SK-N-SH treated with all-trans-retinoic acid at 6 μM for 48 hours (cell line): ENCODE measurements around the gene HINT3.

Experiments used
- ATAC-seq: fragments of 200-7000 bp; cut with Tn5 transposase; 3 replicates; pipeline ENCODE4 v1.9.1; 2020; ENCODE audit warnings: mild to moderate bottlenecking, moderate library complexity
- ARNTL ChIP-seq: fragments of 450-650 bp; formaldehyde crosslinking; IDR thresholded peaks from 2 replicates; pipeline ENCODE4 v1.5.0; 2020; ENCODE audit warnings: low read depth, mild to moderate bottlenecking, moderate library complexity, borderline replicate concordance
- BACH2 ChIP-seq: fragments of 250-450 bp; sonication (Bioruptor Pico); IDR thresholded peaks from 2 replicates; pipeline ENCODE4 v1.9.0; 2021; ENCODE audit warnings: mild to moderate bottlenecking, borderline replicate concordance
- CREB5 ChIP-seq: fragments of 250-450 bp; sonication (Bioruptor Pico); IDR thresholded peaks from 2 replicates; pipeline ENCODE4 v1.5.1; 2020; ENCODE audit warnings: low read depth, mild to moderate bottlenecking, moderate library complexity
- CSRNP3 ChIP-seq: fragments of 250-450 bp; sonication (Bioruptor Pico); IDR thresholded peaks from 2 replicates; pipeline ENCODE4 v1.5.1; 2021; ENCODE audit warnings: mild to moderate bottlenecking, moderate library complexity
- ESRRG ChIP-seq: fragments of 250-450 bp; sonication (Bioruptor Pico); IDR thresholded peaks from 2 replicates; pipeline ENCODE4 v1.6.1; 2021; ENCODE audit warnings: mild to moderate bottlenecking
- GLIS3 ChIP-seq: fragments of 250-450 bp; sonication (Bioruptor Pico); IDR thresholded peaks from 2 replicates; pipeline ENCODE4 v1.5.0; 2020; ENCODE audit warnings: mild to moderate bottlenecking, moderate library complexity
- ISL1 ChIP-seq: fragments of 250-450 bp; sonication (Bioruptor Pico); IDR thresholded peaks from 2 replicates; pipeline ENCODE4 v2.1.2; 2022; ENCODE audit warnings: mild to moderate bottlenecking, moderate library complexity
- OSR1 ChIP-seq: fragments of 250-450 bp; sonication (Bioruptor Pico); IDR thresholded peaks from 2 replicates; pipeline ENCODE4 v1.8.0; 2022; ENCODE audit warnings: moderate library complexity, mild to moderate bottlenecking, inconsistent platforms
- PATZ1 ChIP-seq: fragments of 250-450 bp; sonication (Bioruptor Pico); IDR thresholded peaks from 2 replicates; pipeline ENCODE4 v1.8.0; 2020; ENCODE audit warnings: mild to moderate bottlenecking, moderate library complexity, borderline replicate concordance
- POU6F1 ChIP-seq: fragments of 250-450 bp; sonication (Bioruptor Pico); IDR thresholded peaks from 2 replicates; pipeline ENCODE4 v1.8.0; 2021; ENCODE audit warnings: low read depth, mild to moderate bottlenecking, moderate library complexity, borderline replicate concordance
- PPARA ChIP-seq: fragments of 250-450 bp; sonication (Bioruptor Pico); IDR thresholded peaks from 2 replicates; pipeline ENCODE4 v1.5.0; 2020; ENCODE audit warnings: mild to moderate bottlenecking, borderline replicate concordance
- RARB ChIP-seq: fragments of 250-450 bp; sonication (Bioruptor Pico); IDR thresholded peaks from 2 replicates; pipeline ENCODE4 v1.8.0; 2021; ENCODE audit warnings: mild to moderate bottlenecking, moderate library complexity
- SNAI2 ChIP-seq: fragments of 250-450 bp; sonication (Bioruptor Pico); IDR thresholded peaks from 2 replicates; pipeline ENCODE4 v1.5.0; 2020; ENCODE audit warnings: mild to moderate bottlenecking, moderate library complexity
- TCF4 ChIP-seq: fragments of 250-450 bp; sonication (Bioruptor Pico); IDR thresholded peaks from 2 replicates; pipeline ENCODE4 v1.8.0; 2021; ENCODE audit warnings: mild to moderate bottlenecking, moderate library complexity, borderline replicate concordance
- TSHZ2 ChIP-seq: fragments of 250-450 bp; sonication (Bioruptor Pico); IDR thresholded peaks from 2 replicates; pipeline ENCODE4 v1.5.0; 2020; ENCODE audit warnings: mild to moderate bottlenecking, moderate library complexity
- ZC3H10 ChIP-seq: fragments of 250-450 bp; sonication (Bioruptor Pico); IDR thresholded peaks from 2 replicates; pipeline ENCODE4 v1.5.1; 2021; ENCODE audit warnings: mild to moderate bottlenecking, moderate library complexity
- ZFP3 ChIP-seq: fragments of 250-450 bp; sonication (Bioruptor Pico); IDR thresholded peaks from 2 replicates; pipeline ENCODE4 v1.5.0; 2020; ENCODE audit warnings: mild to moderate bottlenecking, moderate library complexity
- ZFP30 ChIP-seq: fragments of 450-650 bp; formaldehyde crosslinking; IDR thresholded peaks from 2 replicates; pipeline ENCODE4 v1.5.0; 2022; ENCODE audit warnings: mild to moderate bottlenecking, moderate library complexity
- ZNF565 ChIP-seq: fragments of 450-650 bp; formaldehyde crosslinking; conservative IDR thresholded peaks from 2 replicates; pipeline ENCODE4 v1.5.0; 2020; ENCODE audit warnings: low read depth, mild to moderate bottlenecking, moderate library complexity
- ZNF70 ChIP-seq: fragments of 450-650 bp; formaldehyde crosslinking; IDR thresholded peaks from 2 replicates; pipeline ENCODE4 v1.5.0; 2020; ENCODE audit warnings: mild to moderate bottlenecking, moderate library complexity

HINT3 gene

GRCh38 chr6:125962900-125963497 lies 6.4 kb downstream of the HINT3 start (continued):
- TF ChIP-seq RARB (CRISPR knock-in tag) = no peak
- TF ChIP-seq ESRRG (CRISPR knock-in tag) = no peak
- no peak for TF ChIP-seq ZNF565
- no peak for TF ChIP-seq CREB5 (CRISPR knock-in tag)
- TF ChIP-seq TSHZ2 = no peak

- TF ChIP-seq ISL1 (CRISPR knock-in tag) = no peak
- no peak for TF ChIP-seq POU6F1 (CRISPR knock-in tag)
- no peak for TF ChIP-seq CREB5 (CRISPR knock-in tag)
- no peak for TF ChIP-seq ZFP30 (CRISPR knock-in tag)
- no peak for TF ChIP-seq TCF4 (CRISPR knock-in tag)
- TF ChIP-seq OSR1 (CRISPR knock-in tag) = no peak
- TF ChIP-seq TSHZ2 = no peak
- no peak for TF ChIP-seq ZNF70 (CRISPR knock-in tag)
- no peak for TF ChIP-seq BACH2 (CRISPR knock-in tag)
- TF ChIP-seq CSRNP3 (CRISPR knock-in tag) = no peak
- TF ChIP-seq ZFP3 (CRISPR knock-in tag) = no peak
- TF ChIP-seq GLIS3 = no peak
- TF ChIP-seq PPARA = no peak
- ATAC-seq = no peak
Measured at GRCh38 chr6:125963817-125964216, 7.2 kb downstream of the HINT3 start.

- ATAC-seq = no peak
- TF ChIP-seq CREB5 (CRISPR knock-in tag) = no peak
- no peak for TF ChIP-seq POU6F1 (CRISPR knock-in tag)
- TF ChIP-seq ZC3H10 (CRISPR knock-in tag) = no peak
- TF ChIP-seq SNAI2 (CRISPR knock-in tag) = no peak
- TF ChIP-seq ZFP30 (CRISPR knock-in tag) = no peak
- no peak for TF ChIP-seq BACH2 (CRISPR knock-in tag)
- no peak for TF ChIP-seq OSR1 (CRISPR knock-in tag)
- TF ChIP-seq PATZ1 (CRISPR knock-in tag) = no peak
- TF ChIP-seq RARB (CRISPR knock-in tag) = no peak
- TF ChIP-seq ARNTL (CRISPR knock-in tag) = no peak
Measured at GRCh38 chr6:125966569-125966968, 10.0 kb downstream of the HINT3 start.
